Measurements from ENCODE around the gene TBX19. TPM values are rescaled to one million over a fixed set of nuclear protein-coding genes. Genes with fewer than 3 reads are reported as not detected.

Gene TBX19
- total RNA-seq, 1 experiment from 2014 or later: 0.36 TPM

GRCh38 chr1:168333562-168334276, 53.0 kb downstream of the TBX19 start:
- Histone ChIP-seq H3K4me1 (ENCODE audit: insufficient read depth, low read length) (no peaks in the 10 kb centered on the region; the same call in 1 of the 2 replicates), H3K27me3 (ENCODE audit: low read length) (no peaks in the 10 kb centered on the region), H3K9me2 (replicated peaks; ENCODE audit: low read length) (no peaks in the 10 kb centered on the region), H3K79me2 (ENCODE audit: low read length) (no peaks in the 10 kb centered on the region), H3K9me3 (ENCODE audit: low read length) (no peaks in the 10 kb centered on the region), H2AFZ (ENCODE audit: low read length) (no peak overlapping the region), H3K4me2 (ENCODE audit: low read length) (no peak overlapping the region), H3K36me3 (ENCODE audit: low read depth, low read length) (no peaks in the 10 kb centered on the region), H4K20me1 (ENCODE audit: low read length) (no peaks in the 10 kb centered on the region), H3K27ac (ENCODE audit: low read length) (no peak overlapping the region), H3K4me3 (ENCODE audit: low read length) (no peak overlapping the region), H3F3A (ENCODE audit: low read length, unreplicated experiment) (no peaks in the 10 kb centered on the region), H3K9ac (ENCODE audit: low read length) (no peak overlapping the region)
- ATAC-seq (no peak), DNase-seq (no peak)
- no peak for TF ChIP-seq EZH2phosphoT487 (IDR thresholded peaks at IDR 0.05; ENCODE audit: borderline replicate concordance, low read length)
- TF ChIP-seq, protein P1, sequence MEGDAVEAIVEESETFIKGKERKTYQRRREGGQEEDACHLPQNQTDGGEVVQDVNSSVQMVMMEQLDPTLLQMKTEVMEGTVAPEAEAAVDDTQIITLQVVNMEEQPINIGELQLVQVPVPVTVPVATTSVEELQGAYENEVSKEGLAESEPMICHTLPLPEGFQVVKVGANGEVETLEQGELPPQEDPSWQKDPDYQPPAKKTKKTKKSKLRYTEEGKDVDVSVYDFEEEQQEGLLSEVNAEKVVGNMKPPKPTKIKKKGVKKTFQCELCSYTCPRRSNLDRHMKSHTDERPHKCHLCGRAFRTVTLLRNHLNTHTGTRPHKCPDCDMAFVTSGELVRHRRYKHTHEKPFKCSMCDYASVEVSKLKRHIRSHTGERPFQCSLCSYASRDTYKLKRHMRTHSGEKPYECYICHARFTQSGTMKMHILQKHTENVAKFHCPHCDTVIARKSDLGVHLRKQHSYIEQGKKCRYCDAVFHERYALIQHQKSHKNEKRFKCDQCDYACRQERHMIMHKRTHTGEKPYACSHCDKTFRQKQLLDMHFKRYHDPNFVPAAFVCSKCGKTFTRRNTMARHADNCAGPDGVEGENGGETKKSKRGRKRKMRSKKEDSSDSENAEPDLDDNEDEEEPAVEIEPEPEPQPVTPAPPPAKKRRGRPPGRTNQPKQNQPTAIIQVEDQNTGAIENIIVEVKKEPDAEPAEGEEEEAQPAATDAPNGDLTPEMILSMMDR (conservative IDR thresholded peaks at IDR 0.05; ENCODE audit: low read depth, low read length): no peak
- TF ChIP-seq EZH2 (IDR thresholded peaks at IDR 0.05; ENCODE audit: low read length, unreplicated experiment): no peak
- CTCF ChIA-PET: no interaction called here
- intact Hi-C loops (cut with micrococcal nuclease): no loop called here
- BruUV-seq (replicated peaks): no TSS peak
- POLR2A ChIA-PET (ENCODE audit: unreplicated experiment): interaction anchor here (0.5 kb wide), 1 partner anchor 9 kb away, joined by 3 read pairs; no protein-coding TSS in a partner anchor

DNA sequence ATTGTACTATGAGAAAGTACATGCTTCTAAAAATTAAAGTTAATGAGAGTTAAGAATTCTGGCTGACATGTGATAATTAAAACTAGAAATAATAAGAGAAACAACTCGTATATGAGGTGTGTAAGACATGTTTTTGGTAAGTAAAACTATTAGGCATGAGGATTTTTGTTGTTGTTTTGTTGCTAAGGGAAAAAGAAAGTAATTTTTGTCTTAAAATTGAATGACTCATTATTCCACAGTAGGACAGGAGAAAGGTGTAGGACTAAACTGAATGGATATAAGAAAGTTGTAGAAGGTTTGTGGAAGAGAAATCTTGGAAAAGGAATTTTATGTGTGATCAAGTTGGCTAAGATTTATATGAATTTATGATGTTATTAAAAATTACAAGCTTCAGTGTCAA, 54.8 kb downstream of the TBX19 start:
- ChIA-PET CTCF (interaction anchor here (0.8 kb wide), 1 partner anchor 10 kb away, joined by 4 read pairs; no protein-coding TSS in a partner anchor), POLR2A (ENCODE audit: unreplicated experiment) (interaction anchor here (0.5 kb wide), 2 partner anchors 45 to 241 kb away, joined by 3 read pairs; no protein-coding TSS in a partner anchor)
- no peak for TF ChIP-seq EZH2phosphoT487 (IDR thresholded peaks at IDR 0.05; ENCODE audit: borderline replicate concordance, low read length)
- TF ChIP-seq, protein P1 (conservative IDR thresholded peaks at IDR 0.05; ENCODE audit: low read depth, low read length): no peak
- no peak for TF ChIP-seq EZH2 (IDR thresholded peaks at IDR 0.05; ENCODE audit: low read length, unreplicated experiment)
- H3K27ac ChIP-seq (ENCODE audit: low read length): no peak overlapping the region
- no peak; the same call in 1 of the 2 replicates for ATAC-seq
- peak; percentile 38 for DNase-seq
- no peak overlapping the region for H3K9ac ChIP-seq (ENCODE audit: low read length)
- no peaks in the 10 kb centered on the region; the same call in 1 of the 2 replicates for H3K4me1 ChIP-seq (ENCODE audit: insufficient read depth, low read length)
- no peaks in the 10 kb centered on the region for H3K27me3 ChIP-seq (ENCODE audit: low read length)
- no TSS peak for BruUV-seq (replicated peaks)
- H3K36me3 ChIP-seq (ENCODE audit: low read depth, low read length): no peaks in the 10 kb centered on the region
- H3K9me2 ChIP-seq (replicated peaks; ENCODE audit: low read length): no peaks in the 10 kb centered on the region
- H3F3A ChIP-seq (ENCODE audit: low read length, unreplicated experiment): no peaks in the 10 kb centered on the region
- no peak overlapping the region for H2AFZ ChIP-seq (ENCODE audit: low read length)
- H4K20me1 ChIP-seq (ENCODE audit: low read length): no peaks in the 10 kb centered on the region
- no peaks in the 10 kb centered on the region for H3K9me3 ChIP-seq (ENCODE audit: low read length)
- no peak overlapping the region for H3K4me2 ChIP-seq (ENCODE audit: low read length)
- no peak overlapping the region for H3K4me3 ChIP-seq (ENCODE audit: low read length)
- no peaks in the 10 kb centered on the region for H3K79me2 ChIP-seq (ENCODE audit: low read length)
- intact Hi-C loops (cut with micrococcal nuclease): no loop called here

Measured in PC-3 (cell line).